Stimulated activated effector memory CD8-positive, alpha-beta T cell treated with anti-CD3 and anti-CD28 coated beads, Interleukin-12 subunit alpha, Interleukin-12 subunit beta, amount 100 ng/mL, for 72 hours (primary cell): ENCODE data around the gene PTPN7.
"Not testable (repeated sequence)": the region's sequence is repeated elsewhere in the genome, so short reads cannot be mapped to it uniquely, and the experiment has no call there.

Source experiments
- ATAC-seq: fragments of 150-1000 bp; cut with Tn5 transposase; 2 replicates; pipeline ENCODE4 v1.10.0; 2021
- DNase-seq, 2 donors: peaks; one replicate each; pipeline ENCODE4 v3.0.0; 2021 to 2022; ENCODE audit warnings: low spot score in 2 of 2
- H3K27ac Mint-ChIP-seq: one replicate; pipeline ENCODE4 v1.8.0; 2022; ENCODE audit warnings: mild to moderate bottlenecking, mixed read lengths
- H3K36me3 Mint-ChIP-seq: one replicate; pipeline ENCODE4 v1.8.0; 2022; ENCODE audit warnings: mild to moderate bottlenecking, mixed read lengths
- H3K4me1 Mint-ChIP-seq: one replicate; pipeline ENCODE4 v1.8.0; 2022; ENCODE audit warnings: mixed read lengths
- H3K4me3 Mint-ChIP-seq: one replicate; pipeline ENCODE4 v1.8.0; 2022; ENCODE audit warnings: mild to moderate bottlenecking, mixed read lengths
- H3K9me3 Mint-ChIP-seq: one replicate; pipeline ENCODE4 v1.8.0; 2022; ENCODE audit warnings: mixed read lengths

Gene PTPN7

GRCh38 chr1:202152399-202152798, 8.0 kb downstream of the PTPN7 start:
- peak overlapping the region; percentile 23 for H3K27ac Mint-ChIP-seq
- H3K36me3 Mint-ChIP-seq, result peaks cover 100% of the 10 kb centered on the region
- no peaks in the 10 kb centered on the region for H3K9me3 Mint-ChIP-seq
- peaks cover 62% of the 10 kb centered on the region for H3K4me1 Mint-ChIP-seq
- DNase-seq (no peak), ATAC-seq (no peak)
- H3K4me3 Mint-ChIP-seq, result no peak overlapping the region

GRCh38 chr1:202151045-202151444, 9.4 kb downstream of the PTPN7 start:
- peaks cover 98% of the 10 kb centered on the region for H3K36me3 Mint-ChIP-seq

GRCh38 chr1:202150602-202151001, 9.8 kb downstream of the PTPN7 start:
- ATAC-seq (no peak), DNase-seq (no peak)
- H3K4me1 Mint-ChIP-seq, result peaks cover 46% of the 10 kb centered on the region
- no peaks in the 10 kb centered on the region for H3K9me3 Mint-ChIP-seq
- H3K27ac Mint-ChIP-seq, result peak overlapping the region; percentile 89
- peaks cover 93% of the 10 kb centered on the region for H3K36me3 Mint-ChIP-seq
- no peak overlapping the region for H3K4me3 Mint-ChIP-seq

More at GRCh38 chr1:202151045-202151444, 9.4 kb downstream of the PTPN7 start:
- ATAC-seq, result no peak
- Mint-ChIP-seq H3K4me3 (no peak overlapping the region), H3K4me1 (peaks cover 49% of the 10 kb centered on the region), H3K27ac (peak overlapping the region; percentile 89), H3K9me3 (no peaks in the 10 kb centered on the region)
- DNase-seq, result no peak

GRCh38 chr1:202150187-202150586, 10.2 kb downstream of the PTPN7 start:
- DNase-seq, result no peak
- Mint-ChIP-seq H3K4me1 (peaks cover 46% of the 10 kb centered on the region), H3K36me3 (peaks cover 93% of the 10 kb centered on the region), H3K9me3 (no peaks in the 10 kb centered on the region), H3K4me3 (no peak overlapping the region), H3K27ac (peak overlapping the region; percentile 89)
- no peak for ATAC-seq

- Mint-ChIP-seq H3K9me3 (no peaks in the 10 kb centered on the region), H3K36me3 (peaks cover 93% of the 10 kb centered on the region), H3K4me1 (peaks cover 43% of the 10 kb centered on the region), H3K27ac (peak overlapping the region; percentile 89), H3K4me3 (no peak overlapping the region)
- DNase-seq, result no peak
- ATAC-seq, result no peak
These were observed 10.8 kb downstream of the PTPN7 start for GRCh38 chr1:202149566-202149965.

GRCh38 chr1:202148391-202148790, 12.0 kb downstream of the PTPN7 start:
- H3K9me3 Mint-ChIP-seq, result no peaks in the 10 kb centered on the region
- peaks cover 87% of the 10 kb centered on the region for H3K36me3 Mint-ChIP-seq
- peak overlapping the region; percentile 76 for H3K27ac Mint-ChIP-seq
- no peak for ATAC-seq
- no peak overlapping the region for H3K4me3 Mint-ChIP-seq
- H3K4me1 Mint-ChIP-seq, result peaks cover 42% of the 10 kb centered on the region
- no peak for DNase-seq

- peak overlapping the region; percentile 93 for H3K27ac Mint-ChIP-seq
- peaks cover 80% of the 10 kb centered on the region for H3K36me3 Mint-ChIP-seq
These were observed 13.4 kb downstream of the PTPN7 start for GRCh38 chr1:202146993-202147392.

GRCh38 chr1:202146279-202146678, 14.1 kb downstream of the PTPN7 start:
- H3K4me1 Mint-ChIP-seq, result peaks cover 44% of the 10 kb centered on the region
- ATAC-seq (no peak), DNase-seq (no peak)
- H3K27ac Mint-ChIP-seq, result peak overlapping the region; percentile 93
- no peaks in the 10 kb centered on the region for H3K9me3 Mint-ChIP-seq
- peak overlapping the region; percentile 99 for H3K4me3 Mint-ChIP-seq
- peaks cover 73% of the 10 kb centered on the region for H3K36me3 Mint-ChIP-seq

More at GRCh38 chr1:202146993-202147392, 13.4 kb downstream of the PTPN7 start:
- DNase-seq (no peak), ATAC-seq (no peak)
- Mint-ChIP-seq H3K4me1 (peaks cover 46% of the 10 kb centered on the region), H3K9me3 (no peaks in the 10 kb centered on the region), H3K4me3 (no peak overlapping the region)

GRCh38 chr1:202145744-202146140, 14.7 kb downstream of the PTPN7 start:
- not testable (repeated sequence) for H3K9me3 Mint-ChIP-seq, DNase-seq, ATAC-seq
- peaks cover 39% of the 10 kb centered on the region for H3K4me1 Mint-ChIP-seq
- peaks cover 68% of the 10 kb centered on the region for H3K36me3 Mint-ChIP-seq
- H3K27ac Mint-ChIP-seq, result peak overlapping the region; percentile 93
- H3K4me3 Mint-ChIP-seq, result peak overlapping the region; percentile 99

- peak overlapping the region; percentile 93 for H3K27ac Mint-ChIP-seq
- peak; percentile 83 for ATAC-seq
These were observed 15.2 kb downstream of the PTPN7 start for GRCh38 chr1:202145068-202145743.

GRCh38 chr1:202144402-202145067, 15.9 kb downstream of the PTPN7 start, which contains the start of gene ARL8A:
Gene ARL8A, minus strand, starts transcription at chr1:202144737. Its CDS starts 165 bp downstream, at chr1:202144572.
- Mint-ChIP-seq H3K4me1 (peaks cover 31% of the 10 kb centered on the region), H3K9me3 (no peaks in the 10 kb centered on the region), H3K36me3 (peaks cover 55% of the 10 kb centered on the region), H3K4me3 (peak within 1 kb of the TSS; percentile 99), H3K27ac (peak within 1 kb of the TSS; percentile 99)
- ATAC-seq, result peak; percentile 75
- DNase-seq, result peak; percentile 60 to 83

More at GRCh38 chr1:202145068-202145743, 15.2 kb downstream of the PTPN7 start:
- Mint-ChIP-seq H3K4me3 (peak overlapping the region; percentile 99), H3K36me3 (peaks cover 62% of the 10 kb centered on the region), H3K4me1 (peaks cover 33% of the 10 kb centered on the region), H3K9me3 (no peaks in the 10 kb centered on the region)
- peak; percentile 30 to 82 for DNase-seq

- Mint-ChIP-seq H3K9me3 (no peaks in the 10 kb centered on the region), H3K36me3 (peaks cover 49% of the 10 kb centered on the region), H3K4me3 (peak overlapping the region; percentile 99), H3K27ac (peak overlapping the region; percentile 99), H3K4me1 (peaks cover 31% of the 10 kb centered on the region)
- DNase-seq (peak; percentile 26 to 73), ATAC-seq (peak; percentile 63)
These were observed 16.5 kb downstream of the PTPN7 start for GRCh38 chr1:202143768-202144401.

- H3K9me3 Mint-ChIP-seq, result no peaks in the 10 kb centered on the region
- H3K36me3 Mint-ChIP-seq, result peaks cover 45% of the 10 kb centered on the region
- peak overlapping the region; percentile 99 for H3K27ac Mint-ChIP-seq
- H3K4me3 Mint-ChIP-seq, result peak overlapping the region; percentile 99
- DNase-seq (no peak), ATAC-seq (peak; percentile 9)
- H3K4me1 Mint-ChIP-seq, result peaks cover 33% of the 10 kb centered on the region
These were observed 17.2 kb downstream of the PTPN7 start for GRCh38 chr1:202143011-202143767.

- not testable (repeated sequence) for DNase-seq, ATAC-seq, H3K9me3 Mint-ChIP-seq, H3K27ac Mint-ChIP-seq, H3K4me3 Mint-ChIP-seq
- peaks cover 45% of the 10 kb centered on the region for H3K36me3 Mint-ChIP-seq
- H3K4me1 Mint-ChIP-seq, result peaks cover 29% of the 10 kb centered on the region
These were observed 18.9 kb downstream of the PTPN7 start for GRCh38 chr1:202141468-202141867.

GRCh38 chr1:202140833-202141232, 19.6 kb downstream of the PTPN7 start:
- Mint-ChIP-seq H3K9me3 (no peaks in the 10 kb centered on the region), H3K36me3 (peaks cover 49% of the 10 kb centered on the region), H3K27ac (peak overlapping the region; percentile 17)

More at GRCh38 chr1:202140833-202141232, 19.6 kb downstream of the PTPN7 start:
- ATAC-seq, result no peak
- H3K4me1 Mint-ChIP-seq, result peaks cover 29% of the 10 kb centered on the region
- no peak overlapping the region for H3K4me3 Mint-ChIP-seq
- no peak for DNase-seq
